ENCODE results near the gene GATB. TPM values are rescaled to one million over a fixed set of nuclear protein-coding genes. Genes with fewer than 3 reads are reported as not detected.

The GATB gene
- total RNA-seq, 4 donors from 2014 or later = 19.6 to 28.9 (median 23.8) TPM

- Histone ChIP-seq H3K9me3 (no peaks in the 10 kb centered on the region), H3K27me3 (no peaks in the 10 kb centered on the region), H3K27ac (no peak overlapping the region), H3K36me3 (no peaks in the 10 kb centered on the region), H3K4me3 (no peak overlapping the region), H3K4me1 (no peaks in the 10 kb centered on the region)
- TF ChIP-seq POLR2A (IDR thresholded peaks at IDR 0.05) = no peak
- TF ChIP-seq CTCF (IDR thresholded peaks at IDR 0.05) = no peak
- no peak for DNase-seq
These were observed 68.4 kb downstream of the GATB start for GRCh38 chr4:151692443-151692782.

GRCh38 chr4:151691639-151692442 is 69.0 kb downstream of the GATB start:
- H3K4me1 ChIP-seq = no peaks in the 10 kb centered on the region
- no peaks in the 10 kb centered on the region for H3K36me3 ChIP-seq
- no peaks in the 10 kb centered on the region for H3K27me3 ChIP-seq
- no peak for DNase-seq
- no peak overlapping the region for H3K4me3 ChIP-seq
- TF ChIP-seq CTCF (IDR thresholded peaks at IDR 0.05) = no peak
- no peak for TF ChIP-seq POLR2A (IDR thresholded peaks at IDR 0.05)
- no peaks in the 10 kb centered on the region for H3K9me3 ChIP-seq
- H3K27ac ChIP-seq = no peak overlapping the region

GRCh38 chr4:151690876-151691275 is 69.9 kb downstream of the GATB start:
- no peak overlapping the region for H3K4me3 ChIP-seq
- H3K27ac ChIP-seq = no peak overlapping the region
- no peaks in the 10 kb centered on the region for H3K4me1 ChIP-seq
- TF ChIP-seq CTCF (IDR thresholded peaks at IDR 0.05) (no peak), POLR2A (IDR thresholded peaks at IDR 0.05) (no peak)
- H3K9me3 ChIP-seq = no peaks in the 10 kb centered on the region
- DNase-seq = no peak
- H3K36me3 ChIP-seq = no peaks in the 10 kb centered on the region
- no peaks in the 10 kb centered on the region for H3K27me3 ChIP-seq

- Histone ChIP-seq H3K9me3 (no peaks in the 10 kb centered on the region), H3K27me3 (no peaks in the 10 kb centered on the region)
- no peak for DNase-seq
These were observed 70.5 kb downstream of the GATB start for GRCh38 chr4:151690164-151690870.

More at GRCh38 chr4:151690164-151690870, 70.5 kb downstream of the GATB start:
- Histone ChIP-seq H3K4me1 (no peaks in the 10 kb centered on the region), H3K27ac (no peak overlapping the region), H3K4me3 (no peak overlapping the region), H3K36me3 (no peaks in the 10 kb centered on the region)
- TF ChIP-seq POLR2A (IDR thresholded peaks at IDR 0.05) (no peak), CTCF (IDR thresholded peaks at IDR 0.05) (no peak)

Measured in Peyer's patch (tissue), 4 donors.